GM18519 (cell line): ENCODE data around the gene TMC3.
"Not testable (repeated sequence)": the region's sequence is repeated elsewhere in the genome, so short reads cannot be mapped to it uniquely, and the experiment has no call there.

ENCODE experiments used
- ATAC-seq: cut with Tn5 transposase; IDR thresholded peaks from one replicate; pipeline ENCODE4 v1.9.1; 2021; ENCODE audit warnings: mild to moderate bottlenecking, moderate library complexity; ENCODE audit not compliant: unreplicated experiment, low FRiP score

TMC3 gene

DNA sequence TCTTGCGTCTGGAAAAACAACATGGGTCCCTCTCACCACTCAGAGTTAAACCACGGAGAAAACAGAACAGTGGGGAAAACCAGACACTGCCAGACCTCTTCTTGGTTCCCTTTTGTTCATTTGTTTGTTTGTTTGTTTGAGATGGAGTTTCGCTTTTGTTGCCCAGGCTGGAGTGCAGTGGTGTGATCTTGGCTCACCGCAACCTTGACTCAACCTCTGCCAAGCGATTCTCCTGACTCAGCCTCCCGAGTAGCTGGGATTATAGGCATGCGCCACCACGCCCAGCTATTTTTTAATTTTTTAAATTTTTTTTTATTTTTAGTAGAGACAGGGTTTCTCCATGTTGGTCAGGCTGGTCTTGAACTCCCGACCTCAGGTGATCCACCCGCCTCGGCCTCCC is 25.3 kb downstream of the TMC3 start:
- not testable (repeated sequence) for ATAC-seq

DNA sequence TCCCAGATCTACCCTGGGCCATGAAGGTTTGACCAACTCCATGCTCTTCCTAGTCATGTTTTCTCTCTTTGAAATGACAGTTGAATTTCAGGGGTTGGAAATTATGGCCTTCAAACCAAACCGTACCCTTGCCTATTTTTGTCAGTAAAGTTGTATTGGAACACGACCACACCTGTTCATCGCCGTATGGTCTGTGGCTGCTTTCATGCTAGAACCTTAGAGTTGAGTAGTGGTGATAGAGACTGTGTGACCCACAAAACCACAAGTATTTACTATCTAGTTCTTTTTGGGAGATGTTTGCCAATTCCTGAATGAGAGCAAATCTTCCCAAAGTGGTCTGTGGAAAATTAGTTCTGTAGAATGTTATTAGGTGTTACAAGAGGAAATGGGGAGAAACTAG is 26.1 kb downstream of the TMC3 start:
- no peak for ATAC-seq

DNA sequence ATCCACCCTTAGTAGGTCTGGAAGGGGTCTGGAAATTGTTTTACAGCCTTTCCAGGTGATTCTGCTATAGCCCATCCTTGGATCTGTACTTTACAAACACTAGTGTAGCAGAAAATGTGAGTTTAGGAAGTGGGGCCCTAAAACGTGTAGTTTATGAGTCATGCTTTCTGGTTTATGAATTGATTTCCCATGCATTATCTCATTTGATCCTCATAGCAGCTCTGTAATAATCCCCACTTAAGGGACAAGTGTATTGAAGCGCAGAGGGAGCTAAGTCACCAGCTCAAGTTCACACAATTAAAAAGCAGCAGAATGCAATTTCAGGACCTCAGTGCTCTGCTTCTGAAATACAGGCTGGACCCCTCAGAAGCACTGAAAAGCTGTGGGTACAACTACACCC is 27.4 kb downstream of the TMC3 start:
- no peak for ATAC-seq

DNA sequence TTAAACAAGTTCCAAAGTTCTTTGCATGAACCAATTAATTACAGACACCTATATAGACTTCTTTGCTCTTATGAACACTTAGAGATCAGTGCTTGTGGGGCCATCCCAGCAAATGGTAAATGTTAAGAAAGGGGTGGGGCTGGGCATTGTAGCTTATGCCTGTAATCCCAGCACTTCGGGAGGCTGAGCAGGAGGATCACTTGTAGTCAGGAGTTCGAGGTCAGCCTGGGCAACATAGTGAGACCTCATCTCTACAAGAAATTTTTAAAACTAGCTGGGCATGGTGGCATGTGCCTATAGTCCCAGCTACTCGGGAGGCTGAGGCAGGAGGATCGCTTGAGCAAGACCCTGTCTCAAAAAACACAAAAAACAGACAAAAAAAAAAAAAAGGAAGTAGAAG is 30.6 kb downstream of the TMC3 start:
- no peak for ATAC-seq

DNA sequence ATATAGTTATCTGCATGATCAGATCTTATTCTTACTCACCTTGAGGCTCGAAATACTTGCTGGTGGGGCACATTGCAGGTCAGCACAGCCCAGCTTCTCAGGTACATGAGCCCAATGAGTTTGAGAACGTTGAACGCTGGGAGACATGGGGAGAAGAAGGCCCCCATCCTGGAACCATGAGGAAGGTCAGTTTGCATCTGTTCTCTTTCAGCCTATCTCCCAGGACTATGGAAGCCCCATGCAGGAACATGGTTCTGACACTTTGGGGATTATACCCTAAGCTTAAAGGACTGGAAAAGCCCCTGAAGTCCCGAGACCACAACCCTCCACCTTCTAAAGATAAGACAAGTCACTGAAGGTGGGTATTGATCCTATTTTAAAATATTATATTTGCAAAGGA is 32.7 kb downstream of the TMC3 start:
- ATAC-seq: no peak

DNA sequence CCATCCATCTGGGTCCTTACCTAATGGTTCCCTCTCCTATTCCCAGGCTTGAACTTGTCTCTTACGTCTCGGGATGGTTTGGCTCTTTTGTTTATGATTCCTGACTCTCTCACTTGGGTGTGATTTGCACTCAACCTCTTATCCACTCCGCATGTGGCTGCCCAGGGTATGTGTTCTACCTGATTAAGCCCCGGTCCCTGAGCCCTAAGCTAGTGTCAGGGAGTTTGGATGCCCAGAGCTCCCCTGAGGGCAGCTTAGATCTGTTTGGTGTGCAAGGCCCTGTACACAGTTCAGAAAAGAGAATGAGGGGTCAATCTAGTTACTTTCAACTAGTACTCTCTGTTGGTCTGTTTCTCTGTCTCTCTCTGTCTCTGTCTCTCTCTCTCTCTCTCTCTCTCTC is 34.2 kb downstream of the TMC3 start:
- no peak for ATAC-seq

DNA sequence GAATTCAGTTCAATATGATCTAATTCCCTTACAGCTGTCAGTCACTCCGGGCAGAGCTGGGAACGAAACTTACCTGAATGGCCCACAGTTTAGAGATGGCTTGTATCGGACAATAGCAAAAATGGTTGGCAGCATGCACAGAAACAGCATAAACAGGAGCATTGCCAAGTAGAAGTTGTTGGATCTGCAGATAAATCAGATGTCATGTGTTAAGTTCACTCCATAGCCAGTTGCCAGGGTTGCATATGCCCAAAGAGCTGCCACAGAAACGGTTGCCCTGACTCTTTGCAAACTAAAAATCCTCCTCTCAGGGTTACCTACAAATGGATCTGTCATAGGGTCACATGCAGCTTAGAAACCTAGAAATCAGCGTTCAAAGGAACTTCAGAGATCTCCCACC is 34.7 kb downstream of the TMC3 start:
- no peak for ATAC-seq

DNA sequence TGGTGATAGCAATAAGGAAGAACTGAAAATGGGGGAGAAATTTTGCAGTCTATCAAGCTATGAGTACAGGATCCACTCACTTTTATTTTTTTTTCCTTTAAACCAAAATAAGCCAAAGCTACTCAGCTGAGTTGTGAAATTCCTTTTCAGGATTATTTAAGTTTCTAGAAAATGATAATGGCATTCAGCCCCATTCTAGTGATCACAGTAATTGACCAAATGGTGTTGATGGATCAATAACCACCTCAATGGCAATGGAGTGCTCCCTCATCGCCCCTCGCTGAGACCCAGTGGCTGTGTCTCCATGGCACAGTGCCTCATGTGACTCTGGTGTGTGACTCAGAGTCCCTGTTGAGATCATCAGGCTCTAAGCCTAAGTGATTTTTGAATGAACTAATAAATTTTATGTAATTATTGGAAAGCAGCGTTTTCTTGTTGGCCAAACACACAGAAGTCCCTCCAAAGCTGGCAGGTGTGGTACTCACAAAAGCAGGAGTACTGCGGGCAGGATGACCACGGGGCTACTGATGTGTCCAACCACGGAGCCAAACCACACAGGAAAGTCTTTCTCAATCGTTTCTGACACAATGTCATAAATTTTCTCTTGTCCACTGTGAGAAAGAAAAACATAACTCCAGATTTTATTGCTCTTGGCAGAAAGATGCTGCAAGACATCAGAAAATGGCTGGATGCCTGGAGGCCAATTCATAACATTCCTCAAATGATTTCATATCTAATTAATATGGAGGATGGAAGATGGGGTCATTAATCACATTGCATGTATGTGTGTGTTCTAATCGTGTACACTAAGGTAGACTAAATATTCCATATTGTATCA is 35.6 kb downstream of the TMC3 start:
- no peak for ATAC-seq

DNA sequence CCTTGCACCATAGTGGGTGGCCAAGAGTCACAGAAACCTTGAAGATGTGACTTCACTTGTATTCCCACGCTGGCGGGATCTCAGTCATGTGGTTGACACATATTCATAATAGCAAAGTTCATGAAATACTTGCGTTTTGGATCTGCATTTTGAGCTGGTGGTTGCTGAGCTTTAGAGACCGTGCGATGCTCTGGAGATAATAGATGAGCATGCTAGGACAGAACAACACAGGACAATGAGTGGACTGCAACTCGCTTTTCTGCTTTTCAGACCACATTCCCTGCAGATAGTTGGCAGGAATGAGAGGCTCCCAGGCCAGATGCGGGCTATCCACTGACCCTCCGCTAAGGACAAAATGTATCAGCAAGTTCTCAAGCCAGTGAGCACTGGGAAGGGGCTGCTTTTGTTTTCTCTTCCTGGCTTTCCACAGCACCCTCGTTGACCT is 36.3 kb downstream of the TMC3 start:
- ATAC-seq: no peak

DNA sequence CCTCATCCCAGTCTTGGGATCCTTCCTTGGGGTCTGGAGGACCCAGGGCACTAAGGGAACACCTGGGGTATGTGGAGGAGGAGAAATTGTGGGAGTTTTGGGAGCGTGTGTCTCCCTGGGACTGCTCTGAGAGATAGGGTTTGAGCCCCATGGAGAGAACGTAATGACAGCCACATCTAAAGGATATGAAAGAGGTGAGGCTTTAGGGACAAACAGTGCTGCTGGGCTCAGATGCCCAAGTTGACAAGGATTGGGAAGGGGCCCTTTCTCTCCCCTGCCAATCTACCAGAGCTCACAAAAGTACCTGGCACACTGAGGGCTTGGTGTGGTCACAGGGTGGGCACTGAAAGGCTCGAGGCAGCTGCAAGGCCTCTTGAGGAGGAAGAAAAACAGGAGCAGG is 36.8 kb downstream of the TMC3 start:
- no peak for ATAC-seq

DNA sequence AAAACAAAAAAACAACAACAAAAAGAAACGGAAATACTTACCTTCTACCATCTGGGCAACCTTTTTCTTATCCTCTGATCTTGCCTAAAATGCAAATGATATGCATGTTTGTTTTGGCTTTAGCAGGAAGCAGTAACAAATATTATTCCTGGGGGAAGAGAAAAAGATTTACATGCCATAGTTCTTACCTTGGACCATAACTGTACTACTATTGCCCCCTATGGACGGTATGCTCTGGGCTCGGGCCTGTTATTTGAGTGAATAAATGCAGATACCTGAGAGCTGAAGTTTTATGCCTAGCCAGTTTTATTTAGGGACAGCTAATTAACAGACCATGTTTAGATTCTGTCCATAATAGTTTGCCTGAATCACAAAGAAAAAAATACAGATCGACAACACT is 37.4 kb downstream of the TMC3 start:
- ATAC-seq: no peak

DNA sequence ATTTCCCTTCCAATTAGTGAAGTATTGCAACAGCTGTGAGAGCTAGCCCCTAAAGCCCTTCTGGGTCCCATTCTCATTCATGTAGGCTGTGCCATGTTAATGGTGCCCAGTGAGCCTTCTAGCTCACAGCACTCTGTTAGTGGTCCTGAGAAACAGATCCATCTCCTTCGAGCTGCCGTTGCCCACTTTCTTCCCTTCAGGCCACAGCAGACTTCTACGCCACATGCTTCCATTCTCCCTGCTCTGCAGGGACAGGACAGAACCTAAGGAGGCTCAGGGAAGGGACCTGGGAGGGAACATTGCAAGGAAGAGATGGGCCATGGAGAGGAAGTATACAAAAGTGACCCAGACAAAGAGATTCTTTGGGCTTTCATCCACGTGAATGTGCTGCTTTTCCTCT is 38.4 kb downstream of the TMC3 start:
- no peak for ATAC-seq

DNA sequence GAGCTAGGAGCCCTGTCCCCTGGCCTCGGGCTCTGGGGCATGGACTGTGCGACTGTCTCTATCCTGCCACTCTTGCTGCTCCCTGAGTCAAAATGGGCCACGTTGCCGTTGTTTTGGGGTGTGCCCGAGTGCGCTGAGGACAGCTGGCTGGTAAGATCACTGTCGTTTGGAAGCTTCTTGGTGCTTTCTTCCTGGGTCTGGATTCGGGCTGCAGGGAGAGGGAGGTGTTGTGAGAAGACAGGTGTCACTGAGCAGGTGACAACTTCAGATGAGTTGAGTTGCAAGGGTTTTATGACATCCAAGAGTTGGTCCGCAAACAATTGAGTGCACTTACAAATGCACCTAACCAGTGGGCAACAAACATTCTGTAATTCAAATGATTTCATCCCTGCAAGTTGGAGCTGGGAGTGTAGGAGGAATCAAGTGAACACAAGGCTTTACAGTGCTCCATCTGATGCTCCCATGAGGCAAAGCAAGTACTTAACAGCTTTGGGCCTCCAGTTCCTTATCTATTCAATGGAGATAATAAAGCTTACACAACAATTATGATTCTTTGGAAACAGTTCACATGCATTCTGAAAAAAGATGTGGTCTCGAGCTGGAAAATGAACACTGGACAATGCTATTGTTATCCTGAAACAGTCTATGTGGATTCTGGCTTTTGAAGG is 39.1 kb downstream of the TMC3 start:
- no peak for ATAC-seq

DNA sequence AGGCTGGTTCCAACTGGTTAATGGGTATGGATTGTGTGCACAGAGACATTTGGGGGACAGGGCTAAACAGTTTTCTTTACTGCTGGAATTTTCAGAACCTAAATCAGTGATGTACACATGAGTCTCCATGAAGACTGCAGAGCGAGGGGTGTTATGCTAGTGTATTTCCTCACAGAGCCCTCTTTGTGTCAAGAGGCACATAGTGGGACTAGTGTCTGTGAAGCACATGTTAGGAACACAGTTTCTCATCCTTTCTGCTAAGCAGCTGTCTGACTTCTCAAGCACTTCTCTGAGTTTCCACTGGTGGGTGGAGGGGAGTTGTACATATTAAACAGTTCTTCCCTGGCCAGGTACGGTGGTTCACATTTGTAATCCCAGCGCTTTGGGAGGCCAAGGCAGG is 40.6 kb downstream of the TMC3 start:
- no peak for ATAC-seq

DNA sequence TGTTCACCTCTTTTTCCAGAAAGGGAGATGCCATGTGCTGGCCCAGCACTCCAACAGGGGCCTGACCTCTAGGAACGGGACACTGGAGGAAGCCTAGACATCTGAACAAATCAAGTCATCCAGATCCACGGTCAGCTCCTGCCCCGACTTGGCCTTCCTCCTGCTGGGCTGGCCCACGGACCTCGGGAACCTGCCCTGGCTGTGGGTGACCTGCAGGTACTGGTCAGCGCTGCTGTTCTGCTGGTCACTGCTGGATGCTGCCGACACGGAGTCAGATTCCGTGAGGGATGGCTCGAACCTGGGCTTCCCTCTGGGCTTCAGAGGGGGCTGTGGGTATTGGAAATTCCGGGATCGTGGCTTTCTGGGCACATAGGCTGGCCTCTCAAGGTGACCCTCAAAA is 41.7 kb downstream of the TMC3 start:
- ATAC-seq: no peak

DNA sequence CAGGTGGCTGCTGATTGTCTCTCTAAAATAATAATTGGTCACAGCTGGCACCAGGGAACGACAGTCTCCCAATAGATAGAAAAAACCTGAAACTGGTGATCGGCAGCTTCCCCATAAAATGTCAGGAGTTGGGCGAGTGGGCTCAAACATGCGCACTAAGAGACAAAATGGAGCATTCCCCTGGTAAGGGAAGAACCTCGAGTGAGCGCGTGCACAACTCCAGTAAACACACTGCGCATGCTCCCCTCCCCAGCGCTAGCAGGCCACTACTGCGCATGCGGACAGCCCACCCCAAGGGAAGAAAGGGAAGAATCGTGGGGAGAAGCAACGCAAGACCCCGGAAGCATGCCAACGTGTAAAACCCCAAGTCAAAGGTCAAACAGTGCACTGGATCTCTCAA is 42.4 kb downstream of the TMC3 start:
- no peak for ATAC-seq

DNA sequence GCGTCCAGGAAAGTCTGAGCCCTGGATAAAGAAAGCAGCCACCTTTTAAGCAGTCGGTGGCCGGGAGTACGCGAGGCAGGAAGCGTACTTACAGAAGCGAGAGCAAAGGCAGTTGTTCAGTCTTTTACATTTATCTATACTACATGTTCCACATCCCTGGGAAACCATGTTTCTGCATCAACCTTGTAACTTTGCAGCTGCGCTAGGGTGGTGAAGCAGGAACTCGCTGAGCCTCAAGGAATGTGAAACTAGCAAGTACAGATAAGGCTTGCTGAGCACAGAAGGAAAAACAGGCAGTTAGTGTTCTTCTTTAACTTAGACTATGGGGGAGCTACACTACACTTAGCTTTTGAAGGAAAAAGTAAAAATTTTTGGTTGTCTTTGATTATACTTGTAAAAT is 42.9 kb downstream of the TMC3 start:
- not testable (repeated sequence) for ATAC-seq

DNA sequence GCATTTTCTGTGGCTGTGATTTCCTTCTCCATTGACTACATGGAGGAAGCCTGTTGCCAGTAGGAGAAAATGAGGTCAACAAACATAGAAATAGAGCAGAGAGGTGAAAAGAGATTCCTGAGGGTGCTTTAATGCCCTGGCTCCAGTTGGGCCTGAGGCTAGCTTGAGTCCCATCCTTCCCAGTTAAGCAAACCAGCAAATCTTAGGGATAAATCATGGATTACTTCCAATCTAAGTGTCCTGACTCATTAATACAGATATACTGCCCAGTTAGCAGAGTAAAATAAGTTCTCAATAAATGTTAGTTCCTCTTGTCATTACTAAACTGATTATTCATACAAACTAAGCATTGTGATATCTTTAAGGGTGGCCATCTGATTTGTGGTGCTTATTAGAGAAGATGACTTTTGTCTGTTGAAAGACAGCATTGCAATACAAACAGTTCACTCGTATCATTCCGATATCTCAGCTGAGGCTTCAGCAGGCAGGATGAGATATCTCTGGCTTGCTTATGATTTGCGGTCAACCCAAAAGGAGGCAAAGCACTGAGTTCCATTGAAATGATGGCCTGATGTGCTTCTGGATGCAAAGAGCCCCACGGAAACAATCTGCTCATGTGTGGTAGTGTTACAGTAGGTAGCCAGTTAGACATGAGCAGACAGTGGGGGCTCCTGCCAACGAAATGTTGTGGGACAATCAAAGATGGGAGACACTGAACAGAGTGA is 43.5 kb downstream of the TMC3 start:
- ATAC-seq: no peak

DNA sequence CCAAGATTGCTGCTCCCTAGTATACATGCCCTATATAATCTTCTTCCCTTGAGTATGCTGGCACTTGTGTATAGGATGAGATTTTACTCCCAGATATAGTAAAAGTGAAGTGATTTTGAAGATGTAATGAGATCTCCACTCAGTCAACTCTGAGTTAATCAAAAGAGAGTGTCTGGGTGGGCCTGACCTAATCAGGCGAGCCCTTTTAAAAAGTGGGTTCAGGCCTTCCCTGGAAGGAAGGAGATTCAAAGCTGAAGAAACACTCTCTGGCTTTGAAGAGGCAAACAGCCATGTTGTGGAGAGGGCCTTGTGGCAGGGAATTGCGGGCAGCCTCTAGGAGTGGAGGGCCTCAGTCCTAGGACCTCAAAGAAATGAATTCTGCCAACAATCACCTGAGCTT is 44.6 kb downstream of the TMC3 start:
- ATAC-seq: no peak

DNA sequence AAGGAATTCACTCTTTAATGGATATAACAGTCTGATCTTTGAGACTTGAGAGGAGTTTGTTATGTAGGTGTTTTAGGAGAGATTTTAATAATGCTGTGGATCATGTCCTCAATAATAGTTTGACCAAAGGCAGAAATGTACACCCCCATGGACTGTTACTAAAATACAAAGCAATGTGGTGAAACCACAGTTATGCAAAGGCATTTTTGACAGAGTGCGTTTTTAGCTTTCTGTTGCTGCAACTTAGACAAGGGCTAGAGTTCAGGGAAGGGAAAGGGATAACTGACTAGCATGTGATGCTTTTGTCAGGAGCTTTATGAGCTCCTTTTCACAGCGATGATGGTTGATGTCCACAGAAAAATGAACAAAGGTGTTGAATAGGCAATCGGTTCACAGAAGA is 46.5 kb downstream of the TMC3 start:
- ATAC-seq: no peak

DNA sequence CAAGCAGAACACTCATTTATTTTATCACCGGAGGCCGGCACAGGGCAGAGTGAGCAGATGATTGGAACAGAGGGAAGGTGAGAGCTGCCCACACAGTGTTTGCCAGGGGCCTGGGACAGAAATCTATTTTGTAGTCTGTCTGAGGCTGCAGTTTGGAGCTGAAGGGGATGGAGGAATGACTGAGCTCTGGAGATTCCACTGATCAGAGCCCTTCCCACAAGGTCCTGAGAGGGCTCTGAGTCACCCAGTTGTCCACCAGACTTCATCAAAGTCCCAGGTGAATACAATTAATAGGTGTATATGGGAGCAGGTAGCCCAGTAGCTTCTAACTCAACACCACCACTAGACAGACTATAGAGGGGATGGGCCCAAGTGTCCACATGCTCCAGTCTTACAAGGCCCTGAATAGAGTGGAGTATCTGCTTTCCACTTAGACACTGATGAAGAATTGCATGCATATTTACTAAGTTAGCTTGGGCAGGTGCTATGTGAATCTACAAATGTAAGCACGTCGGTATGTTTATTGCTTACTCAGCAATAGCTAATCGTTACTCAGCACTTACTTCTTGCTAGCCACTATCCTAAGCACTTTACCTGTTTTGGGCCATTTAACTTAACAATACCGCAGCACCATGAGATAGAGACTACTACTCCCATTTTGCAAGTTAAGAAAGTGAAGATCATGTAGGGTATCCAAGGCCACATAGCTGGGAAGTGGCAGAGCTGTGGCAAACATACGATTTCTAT is 47.4 kb downstream of the TMC3 start:
- no peak for ATAC-seq
